GM18511 (cell line): ENCODE results near the gene ZNF577.

ENCODE experiments used
- ATAC-seq: cut with Tn5 transposase; IDR thresholded peaks from one replicate; pipeline ENCODE4 v1.9.1; 2021; ENCODE audit warnings: mild to moderate bottlenecking, moderate library complexity; ENCODE audit not compliant: unreplicated experiment

Gene ZNF577

GRCh38 chr19:51873097-51873496, 14.7 kb downstream of the ZNF577 start:
- no peak for ATAC-seq

- ATAC-seq: no peak
Measured at GRCh38 chr19:51861870-51862622, 25.7 kb downstream of the ZNF577 start.

GRCh38 chr19:51837145-51837544, 50.6 kb downstream of the ZNF577 start:
- ATAC-seq: no peak

- no peak for ATAC-seq
Measured at GRCh38 chr19:51830274-51830673, 57.5 kb downstream of the ZNF577 start.

GRCh38 chr19:51824281-51825005, 63.3 kb downstream of the ZNF577 start:
- ATAC-seq: no peak

GRCh38 chr19:51822946-51823345, 64.8 kb downstream of the ZNF577 start:
- no peak for ATAC-seq

GRCh38 chr19:51822325-51822724, 65.4 kb downstream of the ZNF577 start:
- ATAC-seq: no peak

GRCh38 chr19:51821921-51822320, 65.8 kb downstream of the ZNF577 start:
- ATAC-seq: no peak

GRCh38 chr19:51821456-51821855, 66.3 kb downstream of the ZNF577 start:
- no peak for ATAC-seq
